T47D (cell line): ENCODE measurements around the gene CDHR3.

ENCODE experiments used
- DNase-seq, 2 experiments: peaks; one replicate each; pipeline versions ENCODE4 v3.0.0 to v3.0.0-alpha.2; 2011 to 2012; ENCODE audit warnings: low read depth in 1 of 2, low spot score in 1 of 2
- JUND ChIP-seq: IDR thresholded peaks from 2 replicates; pipeline ENCODE4 v1.6.1; 2012; ENCODE audit warnings: low read depth
- in situ Hi-C: cut with HindIII; loops from 2 replicates; pipeline ENCODE4 v1.10.0; 2016; ENCODE audit warnings: low sequenced_read_pairs, low pct_unique_long_range_greater_than_20kb

Gene CDHR3

DNA sequence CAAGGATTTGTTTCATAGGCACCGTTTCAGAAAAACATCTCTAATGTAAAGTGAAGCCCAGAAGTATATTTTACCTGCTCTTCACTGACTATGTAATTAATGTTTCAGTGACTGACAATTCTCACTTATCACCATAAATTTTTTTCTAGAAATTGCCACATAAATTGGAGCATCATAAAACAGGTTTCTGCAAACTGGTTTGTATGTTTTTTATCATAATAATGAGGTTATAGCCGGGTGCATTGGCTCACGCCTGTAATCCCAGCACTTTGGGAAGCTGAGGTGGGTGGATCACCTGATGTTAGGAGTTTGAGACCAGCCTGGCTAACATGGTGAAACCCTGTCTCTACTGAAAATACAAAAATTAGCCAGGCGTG, 109.6 kb downstream of the CDHR3 start:
- in situ Hi-C loops, result no loop called here
- no peak for DNase-seq
- TF ChIP-seq JUND, result no peak

DNA sequence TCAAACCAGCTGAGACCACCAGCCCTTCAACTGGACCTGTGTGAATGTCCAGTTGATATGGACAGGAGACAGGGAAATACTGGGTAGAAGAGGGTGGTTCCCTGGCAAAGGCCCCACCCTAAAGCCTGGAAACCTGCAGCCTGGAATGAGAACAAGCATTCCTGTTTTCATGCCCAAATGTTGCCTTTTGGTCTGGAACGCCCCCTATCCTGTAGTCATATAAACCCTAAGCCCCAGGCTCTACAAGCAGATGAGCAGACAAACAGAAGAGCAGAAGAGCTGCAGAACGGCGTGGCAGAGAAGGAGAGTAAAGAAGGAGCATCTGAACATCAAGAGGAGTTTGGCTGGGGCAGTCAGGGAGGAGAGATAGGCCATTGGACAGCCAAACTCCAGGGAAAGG, 110.6 kb downstream of the CDHR3 start:
- DNase-seq, result peak in 1 of 2 experiments; percentile 38
- in situ Hi-C loops, result no loop called here
- TF ChIP-seq JUND, result no peak

GRCh38 chr7:106074257-106074656, 111.2 kb downstream of the CDHR3 start:
- in situ Hi-C loops, result no loop called here
- no peak for DNase-seq
- no peak for TF ChIP-seq JUND

- TF ChIP-seq JUND, result no peak
- DNase-seq, result no peak
- in situ Hi-C loops, result no loop called here
Observed at GRCh38 chr7:106075937-106076336, 112.9 kb downstream of the CDHR3 start.

- DNase-seq, result no peak
- in situ Hi-C loops, result no loop called here
- TF ChIP-seq JUND, result no peak
Observed at GRCh38 chr7:106076537-106076936, 113.5 kb downstream of the CDHR3 start.

DNA sequence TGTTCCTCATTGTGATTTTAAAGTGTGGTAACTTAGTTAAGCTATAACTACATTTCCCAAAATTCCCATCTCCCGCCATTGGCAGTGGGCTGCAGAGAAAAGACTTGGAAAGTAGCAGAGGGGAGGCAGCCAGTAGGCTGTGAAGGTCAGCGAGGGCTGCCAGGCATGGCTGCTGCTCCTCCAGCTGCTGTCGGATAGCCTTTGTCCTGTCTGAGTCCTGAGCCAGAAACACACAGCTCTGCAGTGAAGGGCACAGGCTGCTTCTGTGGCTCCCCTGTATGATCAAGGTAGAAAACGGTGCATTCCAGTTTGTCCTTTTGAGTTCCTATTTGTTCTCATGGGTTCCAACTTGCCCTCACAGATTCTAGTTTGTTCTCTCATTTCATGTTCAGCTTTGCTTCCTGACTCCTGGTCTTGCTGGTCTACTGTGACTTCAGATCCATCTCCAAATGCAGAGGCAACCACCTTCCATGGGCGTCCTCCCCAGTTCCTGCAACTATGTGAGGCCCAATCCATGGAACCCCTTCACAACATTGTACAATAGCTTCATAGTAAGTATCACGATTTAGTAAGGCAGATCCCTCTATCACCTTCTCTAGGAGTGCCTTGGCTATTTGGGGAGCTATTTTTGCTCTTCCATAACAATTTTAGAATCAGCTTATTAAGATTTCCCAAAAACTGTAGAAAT, 117.4 kb downstream of the CDHR3 start:
- in situ Hi-C loops, result no loop called here
- no peak for TF ChIP-seq JUND
- no peak for DNase-seq

GRCh38 chr7:106082087-106082854, 119.2 kb downstream of the CDHR3 start:
- no peak for DNase-seq
- in situ Hi-C loops, result no loop called here
- TF ChIP-seq JUND, result no peak
